Amniotic stem cell (primary cell): ENCODE results near the gene PPARG.
"Not testable (repeated sequence)": the region's sequence is repeated elsewhere in the genome, so short reads cannot be mapped to it uniquely, and the experiment has no call there.

ENCODE experiments used
- DNase-seq: peaks from one replicate; lab custom pipeline; 2025; lab: John Stamatoyannopoulos, UW

The PPARG gene

DNA sequence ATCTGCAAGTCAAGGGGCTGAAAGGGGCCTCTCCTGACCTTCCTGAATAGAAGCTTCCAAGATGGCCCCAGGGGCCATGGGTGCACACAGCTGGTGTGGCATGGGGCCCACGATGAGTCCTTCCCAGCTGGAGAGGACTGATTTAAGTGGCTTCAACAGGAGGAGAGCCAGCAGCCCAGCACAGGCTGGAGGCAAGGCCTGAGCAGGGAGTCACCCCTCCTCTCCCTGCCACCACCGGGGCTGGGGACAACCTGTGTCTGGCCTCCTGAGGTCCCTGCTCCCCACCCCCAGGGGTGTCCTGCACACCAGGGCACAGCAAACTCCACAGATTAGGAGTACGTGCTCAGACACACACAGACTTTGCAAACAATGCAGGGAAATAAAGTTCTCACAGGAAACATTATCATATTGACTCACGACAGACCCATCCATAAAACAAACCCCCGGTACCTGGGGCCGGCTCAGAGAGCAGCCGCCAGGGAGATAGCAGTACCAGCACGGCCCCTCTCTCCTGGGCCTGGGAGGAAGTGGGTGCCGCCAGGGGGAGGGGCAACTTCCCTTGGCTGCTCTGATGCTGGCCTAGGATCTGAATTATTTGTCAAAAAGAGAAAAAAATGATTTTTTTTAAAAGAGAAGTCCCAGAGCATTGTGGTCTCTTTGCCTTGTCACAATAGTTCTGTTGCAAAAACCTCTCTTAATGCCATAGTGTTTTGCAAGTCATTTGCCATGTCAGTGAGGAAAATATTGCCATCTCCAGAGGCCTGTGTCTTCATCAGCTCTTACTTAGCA, 173.5 kb downstream of the PPARG start:
- no peak for DNase-seq

DNA sequence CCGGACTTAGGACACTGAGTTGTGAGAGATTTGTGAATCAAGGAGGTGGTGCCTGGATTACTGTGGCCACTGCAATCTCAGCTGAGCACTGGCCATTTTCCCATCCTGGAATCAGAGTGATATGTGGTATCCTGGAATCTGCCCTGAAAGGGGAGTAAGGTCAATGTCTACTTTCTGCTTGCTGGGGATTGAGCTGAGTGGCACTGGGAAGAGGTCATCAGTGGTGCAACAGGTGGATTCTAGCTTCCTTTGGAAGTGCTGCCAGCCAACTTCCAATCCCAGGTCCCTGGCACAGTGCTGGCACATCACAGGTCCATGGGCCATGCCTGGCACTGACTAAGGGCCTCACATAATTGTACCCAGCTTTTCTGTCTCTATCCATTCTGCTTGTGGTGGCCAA, 174.8 kb downstream of the PPARG start:
- DNase-seq: no peak

DNA sequence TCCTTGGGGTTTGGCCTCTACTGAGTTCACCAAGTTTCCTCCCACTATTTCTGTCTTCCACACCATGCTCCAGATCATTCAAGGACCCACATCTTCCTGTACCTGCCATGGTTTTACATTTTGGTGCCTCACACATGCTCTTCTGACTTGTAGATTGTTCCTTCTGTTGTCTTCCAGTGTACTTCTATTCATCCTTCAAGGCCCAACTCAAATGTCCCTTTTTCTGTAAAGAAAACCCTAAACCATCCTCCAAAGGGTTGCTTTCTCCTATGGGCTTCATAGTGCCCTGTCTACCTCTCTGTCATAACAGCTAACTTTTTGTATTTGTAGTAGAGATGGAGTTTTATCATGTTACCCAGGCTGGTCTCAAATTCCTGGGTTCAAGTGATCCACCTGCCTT, 175.3 kb downstream of the PPARG start:
- no peak for DNase-seq

DNA sequence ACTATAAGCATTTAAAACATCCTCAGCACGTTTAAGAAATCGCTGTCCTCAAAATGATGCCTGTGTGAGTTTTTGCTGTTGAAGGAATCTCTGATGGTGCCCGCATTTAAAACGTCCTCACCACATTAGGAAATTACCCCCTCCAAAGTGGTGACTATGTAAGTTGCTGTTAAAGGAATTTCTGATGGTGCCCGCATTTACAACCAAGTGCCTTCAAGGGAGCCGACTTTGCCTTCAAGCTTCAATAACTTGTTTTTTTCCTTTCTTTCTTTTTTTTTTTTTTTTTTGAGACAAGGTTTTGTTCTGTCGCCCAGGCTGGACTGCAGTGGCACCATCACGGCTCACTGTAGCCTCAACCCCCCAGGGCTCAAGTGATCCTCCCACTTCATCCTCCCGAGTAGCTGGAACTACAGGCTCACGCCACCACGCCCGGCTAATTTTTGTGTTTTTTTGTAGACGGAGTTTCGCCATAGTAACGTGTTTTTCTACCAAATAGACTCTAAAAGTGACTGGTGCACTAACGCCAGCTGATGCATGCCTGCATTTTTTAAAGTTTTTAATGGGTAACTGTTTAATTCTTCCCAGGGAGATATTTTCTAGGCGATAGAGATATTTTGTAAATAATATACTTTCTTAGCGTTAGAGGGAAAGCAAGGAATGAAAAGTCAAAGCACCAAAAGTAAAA, 176.4 kb downstream of the PPARG start:
- no peak for DNase-seq

DNA sequence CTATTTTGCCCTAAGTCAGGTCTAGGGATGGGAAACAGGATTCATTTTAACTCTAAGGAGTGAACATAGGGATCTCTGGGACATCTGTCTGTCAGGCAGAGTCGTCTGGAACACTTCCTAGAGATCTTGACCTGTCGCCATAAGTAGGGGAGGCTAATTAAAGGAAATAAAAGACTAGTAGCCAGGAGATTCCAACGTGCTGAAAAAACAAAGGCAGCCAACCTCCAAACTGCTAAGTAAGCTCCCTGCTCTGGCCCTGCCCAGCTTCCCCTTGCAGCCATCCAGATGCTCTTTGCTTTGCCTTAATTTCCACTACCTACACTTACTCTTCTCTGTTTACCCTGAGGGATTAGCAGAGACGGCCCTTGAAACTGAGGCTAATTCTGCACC, 177.0 kb downstream of the PPARG start:
- DNase-seq: no peak

DNA sequence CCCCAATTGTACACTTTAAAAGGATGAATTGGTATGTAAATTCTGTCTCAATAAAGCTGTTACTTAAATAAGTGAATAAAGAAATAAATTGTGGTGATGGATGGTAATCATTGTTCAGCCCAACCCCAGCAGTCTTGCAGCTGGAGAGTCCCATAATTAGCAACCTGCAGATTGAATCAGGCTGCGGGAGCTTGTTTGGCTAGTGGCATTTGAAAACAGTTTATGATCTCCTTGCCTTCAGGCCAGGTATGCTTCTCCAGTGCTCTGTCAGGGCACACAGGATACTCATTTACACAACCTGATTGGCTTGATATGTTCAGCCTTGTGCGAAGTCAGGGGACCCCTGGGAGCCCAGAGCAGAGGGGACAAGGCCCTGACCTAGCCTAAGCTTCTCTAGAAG, 178.9 kb downstream of the PPARG start:
- no peak for DNase-seq

DNA sequence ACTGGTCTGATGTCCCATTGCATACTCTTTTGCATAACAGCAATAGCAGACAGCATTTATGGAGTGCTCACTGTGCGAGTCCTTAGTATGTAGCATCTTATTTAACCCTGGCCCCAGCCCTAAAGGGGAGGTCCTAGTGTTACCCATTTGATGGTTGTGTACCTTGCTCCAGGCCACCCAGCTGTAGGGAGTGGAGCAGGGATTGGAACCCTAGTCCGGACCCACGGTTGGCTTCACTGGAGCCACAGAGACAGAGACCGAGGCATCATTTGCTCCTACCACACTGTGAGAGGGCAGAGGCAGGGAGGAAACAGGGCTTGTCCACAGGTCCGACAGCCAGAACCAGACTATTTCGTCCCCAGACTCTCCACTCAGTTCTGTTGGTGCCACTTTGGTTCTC, 179.4 kb downstream of the PPARG start:
- no peak for DNase-seq

DNA sequence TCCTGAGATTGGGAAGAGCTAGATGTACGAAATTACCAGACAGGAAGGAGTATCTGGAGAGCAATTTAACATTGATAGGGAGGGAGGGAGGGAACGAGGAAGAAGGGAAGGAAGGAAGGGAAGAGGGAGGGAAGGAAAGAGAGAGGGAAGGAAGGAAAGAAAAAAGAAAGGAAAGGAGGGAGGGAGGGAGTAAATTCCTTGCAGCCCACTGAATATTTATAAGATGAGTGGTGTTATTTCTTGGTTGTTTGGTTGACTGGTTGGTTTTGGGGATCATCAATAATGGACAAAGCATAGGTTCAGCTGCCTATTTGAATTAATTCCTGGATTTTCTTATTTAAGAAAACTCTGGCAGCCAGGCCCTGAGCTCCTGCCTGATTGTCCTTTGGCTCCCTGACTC, 179.9 kb downstream of the PPARG start:
- DNase-seq: no peak

DNA sequence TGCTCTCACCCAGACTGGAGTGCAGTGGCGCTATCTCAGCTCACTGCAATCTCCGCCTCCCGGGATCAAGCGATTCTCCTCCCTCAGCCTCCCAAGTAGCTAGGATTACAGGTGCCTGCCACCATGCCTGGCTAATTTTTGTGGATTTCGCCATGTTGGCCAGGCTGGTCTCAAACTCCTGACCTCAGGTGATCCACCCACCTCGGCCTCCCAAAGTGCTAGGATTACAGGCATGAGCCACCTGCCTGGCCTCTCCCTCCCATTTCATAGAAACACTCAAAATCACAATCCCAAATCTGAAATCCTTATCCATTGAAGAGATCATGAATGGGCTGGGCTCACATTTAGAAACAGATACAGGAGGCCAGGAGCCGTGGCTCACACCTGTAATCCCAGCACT, 180.4 kb downstream of the PPARG start:
- not testable (repeated sequence) for DNase-seq

DNA sequence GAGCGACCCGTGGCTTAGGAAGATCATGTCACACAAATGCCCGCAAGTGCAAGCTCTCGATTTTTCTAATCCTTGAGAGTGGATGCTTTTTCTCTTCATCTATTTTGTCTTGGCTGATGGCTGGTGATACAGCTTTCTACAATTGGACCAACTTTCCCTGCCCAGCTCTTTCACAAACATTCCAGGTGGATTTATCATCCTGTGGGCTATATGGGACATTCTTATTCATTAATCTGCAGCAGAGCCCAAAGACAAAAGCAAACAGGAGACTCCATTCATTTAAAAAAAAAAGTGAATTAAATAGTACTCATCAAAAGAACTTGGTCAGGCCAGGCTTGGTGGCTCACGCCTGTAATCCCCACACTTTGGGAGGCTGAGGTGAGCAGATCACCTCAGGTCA, 181.2 kb downstream of the PPARG start:
- no peak for DNase-seq

DNA sequence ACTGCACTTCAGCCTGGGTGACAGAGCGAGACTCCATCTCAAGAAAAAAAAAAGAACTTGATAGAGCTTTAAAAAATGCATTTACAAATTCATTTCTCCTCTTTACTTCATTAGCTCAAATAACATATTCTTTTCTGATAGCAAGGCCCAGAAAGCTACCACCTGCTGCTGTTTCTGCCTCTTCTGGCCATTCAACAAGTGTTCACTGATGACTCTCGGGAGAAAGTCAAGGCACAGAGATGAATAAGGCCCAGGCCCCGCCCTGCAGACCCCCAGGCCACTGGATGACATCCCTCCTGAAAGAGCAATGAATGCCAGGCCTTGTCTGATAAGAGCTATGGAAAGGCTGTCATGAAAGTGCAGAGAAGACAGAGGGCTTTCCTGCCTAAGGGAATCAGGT, 181.8 kb downstream of the PPARG start:
- DNase-seq: no peak

DNA sequence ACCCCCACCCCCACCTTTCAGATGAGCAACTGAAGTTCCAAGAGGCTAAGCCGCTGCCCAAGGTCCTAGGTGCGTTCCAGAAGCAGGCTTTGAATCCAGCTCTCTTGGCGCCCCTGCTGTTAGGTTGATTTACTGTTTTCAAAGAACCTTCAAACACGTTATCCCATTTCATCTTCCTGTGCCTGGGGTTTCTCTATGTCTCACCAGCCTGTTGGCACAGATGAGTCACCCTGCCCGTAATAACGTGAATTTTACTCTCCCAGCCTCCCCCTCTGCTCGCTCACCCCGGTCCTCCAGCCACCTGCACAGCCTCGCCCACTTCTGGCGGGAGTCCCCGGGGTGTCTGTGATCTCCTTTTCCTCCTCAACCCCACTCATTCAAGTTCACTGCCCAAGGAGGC, 182.4 kb downstream of the PPARG start:
- DNase-seq: no peak

DNA sequence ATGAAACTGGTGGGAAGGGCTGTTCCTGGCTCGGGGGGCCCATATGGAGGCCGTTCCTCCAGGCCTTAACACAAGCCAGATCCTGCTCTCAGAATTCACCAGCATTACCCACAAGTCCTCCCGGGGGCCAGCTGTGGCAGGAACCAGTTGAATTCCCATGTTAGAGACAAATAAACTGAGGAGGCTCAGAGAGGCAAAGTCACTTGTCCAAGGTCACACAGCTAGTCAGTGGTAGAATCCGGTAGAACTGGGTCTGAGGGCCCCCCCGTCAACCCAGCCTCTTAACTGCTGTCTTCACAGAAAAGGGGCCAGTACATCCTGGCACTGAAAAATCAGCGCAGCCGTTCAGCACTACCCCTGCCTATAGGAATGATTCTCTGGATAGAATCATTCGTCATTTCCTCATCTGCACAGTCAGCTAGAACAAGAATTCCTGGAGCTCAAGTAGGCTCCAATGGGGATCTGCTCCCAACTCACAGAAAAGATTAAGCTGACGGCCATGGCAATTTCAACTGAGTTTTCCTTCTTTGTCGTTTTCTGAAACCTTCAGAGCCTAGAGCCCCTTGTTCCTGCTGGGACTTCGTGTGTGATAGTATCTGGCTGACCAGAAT, 183.2 kb downstream of the PPARG start:
- no peak for DNase-seq

DNA sequence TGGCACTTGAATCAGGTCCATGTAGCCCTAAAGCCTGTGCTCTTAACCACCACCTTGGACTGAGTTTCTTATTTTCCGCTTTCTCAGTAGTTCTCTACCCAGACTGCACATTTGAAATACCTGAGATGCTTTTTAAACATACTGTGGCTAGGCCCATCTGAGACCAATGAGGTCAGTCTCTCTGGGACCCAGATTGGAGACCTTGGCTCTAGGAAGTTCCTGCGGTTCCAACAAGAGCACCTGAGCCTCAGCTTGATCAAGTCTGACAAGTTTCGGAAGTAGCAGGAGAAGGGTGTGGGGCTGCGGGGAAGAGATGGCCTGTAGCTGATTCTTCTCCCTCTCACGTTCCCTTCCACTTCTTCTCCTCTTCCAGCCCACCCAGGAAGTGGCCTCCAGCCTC, 183.9 kb downstream of the PPARG start:
- DNase-seq: no peak

DNA sequence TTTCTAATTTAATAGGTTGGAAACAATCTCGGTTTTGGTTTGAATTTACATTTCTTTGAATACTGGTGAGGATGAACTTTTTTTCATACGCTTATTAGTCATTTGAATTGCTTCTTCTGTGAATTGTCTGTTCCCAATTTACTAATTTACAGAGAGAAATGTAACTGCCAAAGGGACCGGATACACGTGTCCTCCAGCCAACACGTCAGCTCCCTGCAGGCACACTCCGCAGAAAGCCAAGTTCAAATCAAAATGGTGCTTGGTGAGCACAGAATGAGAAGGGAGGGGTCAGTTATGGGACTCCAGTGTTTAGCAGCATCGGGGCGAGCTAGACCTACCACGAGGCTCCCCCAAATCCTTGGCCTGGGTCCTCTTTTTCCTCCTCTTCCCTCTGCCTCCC, 184.6 kb downstream of the PPARG start:
- DNase-seq: no peak

DNA sequence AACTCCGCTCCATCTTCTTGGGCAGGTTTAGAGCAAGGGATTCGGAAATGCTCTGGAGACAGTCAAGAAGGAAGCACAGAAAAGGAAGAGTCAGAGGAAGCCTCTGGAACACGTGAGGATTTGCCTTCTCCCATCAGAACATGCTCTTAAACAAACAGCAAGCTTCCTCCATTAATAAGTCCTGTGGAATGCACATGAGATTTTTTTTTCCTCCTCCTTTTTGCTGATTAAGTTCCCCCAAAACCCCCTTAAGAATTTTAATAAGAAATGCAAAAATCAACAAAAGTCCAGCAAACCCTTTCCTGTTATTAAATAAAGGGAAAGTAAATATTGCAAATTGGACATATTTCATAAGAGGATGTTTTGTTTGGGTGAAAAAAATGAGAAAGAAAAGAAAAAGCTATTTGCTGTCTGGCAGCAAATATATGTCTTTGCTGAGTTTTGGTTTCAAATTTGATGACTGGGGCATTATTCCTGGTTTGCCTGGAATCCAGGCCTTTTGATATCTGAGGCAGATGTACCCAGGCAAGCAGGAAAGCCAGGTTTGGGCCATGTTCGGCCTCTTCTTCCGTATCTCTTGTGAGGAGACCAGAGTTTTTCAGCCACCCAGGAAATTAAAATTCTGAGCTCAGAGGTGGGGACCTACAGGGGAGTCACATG, 187.5 kb downstream of the PPARG start:
- peak; percentile 35 for DNase-seq

DNA sequence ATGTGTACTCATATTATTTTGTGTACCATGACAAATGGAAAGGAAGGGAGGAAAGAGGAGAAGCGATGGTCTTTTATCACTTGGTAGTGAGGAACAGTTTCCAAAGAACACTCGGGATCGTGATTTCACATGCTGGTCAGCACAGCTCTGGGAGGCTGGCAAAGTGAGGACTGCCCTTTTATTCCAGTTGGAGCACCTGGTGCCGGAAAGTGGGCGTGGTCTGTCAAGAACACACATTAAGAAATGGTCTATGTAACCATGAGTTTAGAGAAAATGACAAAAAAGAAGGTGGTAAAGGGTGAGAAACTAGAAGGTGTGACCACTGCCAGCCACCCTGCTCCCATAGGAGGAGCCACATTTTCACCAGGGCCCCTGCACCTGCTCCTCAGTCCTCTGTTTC, 188.4 kb downstream of the PPARG start:
- no peak for DNase-seq

DNA sequence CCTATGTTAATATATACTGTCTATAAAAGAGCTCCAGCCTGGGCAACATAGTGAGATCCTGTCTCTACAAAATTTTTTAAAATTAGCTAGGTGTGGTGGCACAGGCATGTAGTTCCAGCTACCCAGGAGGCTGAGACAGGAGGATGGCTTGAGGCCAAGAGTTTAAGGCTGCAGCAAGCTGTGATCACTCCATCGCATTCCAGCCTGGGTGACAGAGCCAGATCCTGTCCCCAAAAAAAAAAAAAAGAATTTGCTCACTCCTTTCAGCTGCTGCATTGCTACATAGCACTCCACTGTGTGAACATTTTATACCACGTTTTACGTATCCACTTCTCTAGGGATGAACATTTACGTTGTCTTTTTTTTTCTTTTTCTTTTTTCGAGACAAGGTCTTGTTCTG, 189.5 kb downstream of the PPARG start:
- DNase-seq: no peak

DNA sequence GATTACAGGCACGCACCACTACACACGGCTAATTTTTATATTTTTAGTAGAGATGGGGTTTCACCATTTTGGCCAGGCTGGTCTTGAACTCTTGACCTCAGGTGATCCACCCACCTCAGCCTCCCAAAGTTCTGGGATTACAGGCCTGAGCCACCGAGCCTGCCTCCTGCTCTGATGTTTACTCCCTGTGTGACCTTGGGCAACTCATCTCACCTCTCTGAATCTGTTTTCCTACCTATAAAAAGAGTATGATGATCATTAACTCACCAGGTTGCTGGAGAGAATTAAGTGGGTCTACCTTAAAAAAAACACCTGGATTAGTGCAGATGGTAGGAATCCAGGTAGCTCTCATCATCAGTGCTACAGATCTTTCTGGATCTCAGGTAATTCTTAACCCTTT, 190.3 kb downstream of the PPARG start:
- not testable (repeated sequence) for DNase-seq

DNA sequence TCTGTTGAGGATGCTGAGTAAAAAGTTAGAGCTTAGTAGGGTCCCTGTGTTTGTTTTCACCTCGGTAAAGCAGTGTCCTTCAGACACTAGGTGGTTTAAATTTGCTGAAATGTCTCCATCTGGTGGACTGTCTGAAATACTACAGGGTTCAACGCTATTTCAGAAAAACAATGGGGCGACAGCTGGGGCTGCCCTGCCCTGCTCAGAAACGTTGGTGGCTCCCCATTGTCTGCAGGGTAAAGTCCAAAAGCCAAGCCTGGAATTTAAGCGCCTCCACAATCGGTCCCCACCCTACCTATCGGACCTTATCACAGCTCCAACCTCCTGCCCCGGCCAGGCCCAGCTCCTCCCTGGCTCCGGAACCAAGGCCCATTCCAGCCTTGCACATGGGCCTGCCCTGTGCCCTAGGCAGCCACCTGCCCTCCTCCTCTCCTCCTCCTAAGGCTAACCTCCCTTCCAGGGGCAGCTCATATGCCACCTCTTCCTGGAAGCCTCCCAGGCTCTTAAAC, 191.1 kb downstream of the PPARG start:
- peak; percentile 16 for DNase-seq

DNA sequence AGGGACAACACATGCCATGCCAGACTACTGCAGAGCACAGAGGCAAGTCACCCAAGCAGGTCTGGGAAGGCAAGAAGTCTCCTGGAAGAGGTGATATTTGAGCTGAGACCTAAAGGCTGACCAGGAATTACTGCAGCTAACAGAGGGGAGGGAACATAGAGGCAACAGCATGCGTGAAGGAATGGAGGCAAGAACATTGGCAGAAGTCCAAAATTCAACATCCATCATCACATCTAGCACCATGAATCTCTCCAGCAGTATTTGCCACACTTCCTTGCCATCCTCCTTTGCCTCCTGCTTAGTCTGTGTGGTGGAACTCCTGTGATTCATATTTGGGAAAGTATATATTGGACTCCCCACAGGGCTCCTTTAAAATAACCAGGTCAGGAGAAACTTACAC, 194.5 kb downstream of the PPARG start:
- DNase-seq: no peak

DNA sequence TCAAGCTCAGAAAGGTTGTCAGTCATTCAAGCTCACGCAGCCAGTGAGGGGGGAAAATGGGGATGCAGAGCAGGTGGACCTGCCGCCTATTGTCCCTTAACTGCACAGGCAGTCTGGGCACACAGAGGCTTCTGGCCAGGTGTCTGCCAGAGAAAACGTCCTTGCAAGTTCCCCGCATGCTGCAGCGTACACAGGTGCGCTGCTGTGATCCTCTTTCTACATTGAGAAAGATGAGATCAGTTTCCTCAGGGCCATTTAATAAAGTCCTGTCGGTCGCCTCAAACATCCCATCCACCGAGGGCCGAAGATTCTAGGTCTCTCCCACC, 195.0 kb downstream of the PPARG start:
- no peak for DNase-seq
